Measurements from ENCODE around the gene MED22.

- TF ChIP-seq CTCF (IDR thresholded peaks at IDR 0.05) (no peak), EZH2phosphoT487 (IDR thresholded peaks at IDR 0.05) (no peak)
These were observed 46.4 kb downstream of the MED22 start for GRCh38 chr9:133301253-133302230.

All from neural progenitor cell (in vitro differentiated cells).